ENCODE results near the gene CGNL1. TPM values are rescaled to one million over a fixed set of nuclear protein-coding genes. Genes with fewer than 3 reads are reported as not detected.

Gene CGNL1
- total RNA-seq, 8 experiments from 2014 or later = 0.54 to 24.7 (median 0.82) TPM

- Histone ChIP-seq H3K27ac (no peak overlapping the region), H3K4me3 (no peak overlapping the region), H3K4me1 (replicated peaks in 1 of 2) (no peaks in the 10 kb centered on the region)
- peak in 4 of 8 experiments; percentile 20 to 69 (median 53) for ATAC-seq (replicated peaks in 6 of 8)
- WGBS, 10 experiments = 0 to 33% (median 10%) methylated on average over 1 of the region's 2 CpGs; no CpG with 5 or more reads in 6 of the 10 experiments
- in situ Hi-C loops (cut with MboI; ENCODE audit: low pct_unique_long_range_greater_than_20kb in 2 of 9, low sequenced_read_pairs in 9 of 9, unreplicated experiment in 9 of 9) = no loop called here
Observed at GRCh38 chr15:57485869-57486268, 109.6 kb downstream of the CGNL1 start.

- no peaks in the 10 kb centered on the region for H3K4me1 ChIP-seq (replicated peaks in 1 of 2)
- no peak overlapping the region for H3K27ac ChIP-seq
- in situ Hi-C loops (cut with MboI; ENCODE audit: low pct_unique_long_range_greater_than_20kb in 2 of 9, low sequenced_read_pairs in 9 of 9, unreplicated experiment in 9 of 9) = no loop called here
- no peak overlapping the region for H3K4me3 ChIP-seq
- ATAC-seq (replicated peaks in 6 of 8) = peak in 3 of 8 experiments; percentile 91 to 93 (median 91)
Observed at GRCh38 chr15:57486833-57487232, 110.5 kb downstream of the CGNL1 start.

- Histone ChIP-seq H3K27ac (no peak overlapping the region), H3K4me3 (no peak overlapping the region), H3K4me1 (replicated peaks in 1 of 2) (no peaks in the 10 kb centered on the region)
- in situ Hi-C loops (cut with MboI; ENCODE audit: low pct_unique_long_range_greater_than_20kb in 2 of 9, low sequenced_read_pairs in 9 of 9, unreplicated experiment in 9 of 9) = no loop called here
- ATAC-seq (replicated peaks in 6 of 8) = no peak
Observed at GRCh38 chr15:57489122-57489521, 112.8 kb downstream of the CGNL1 start.

- no peak for ATAC-seq (replicated peaks in 6 of 8)
- in situ Hi-C loops (cut with MboI; ENCODE audit: low pct_unique_long_range_greater_than_20kb in 2 of 9, low sequenced_read_pairs in 9 of 9, unreplicated experiment in 9 of 9) = no loop called here
- 83 to 100% (median 100%) methylated on average over 1 to 4 of the region's 4 CpGs; no CpG with 5 or more reads in 3 of the 10 experiments for WGBS, 10 experiments
Observed at GRCh38 chr15:57493351-57493750, 117.0 kb downstream of the CGNL1 start.

GRCh38 chr15:57494581-57494980 is 118.3 kb downstream of the CGNL1 start:
- Histone ChIP-seq H3K27ac (no peak overlapping the region), H3K4me3 (no peak overlapping the region), H3K4me1 (replicated peaks in 1 of 2) (no peaks in the 10 kb centered on the region)
- WGBS, 10 experiments = 8 to 92% (median 72%) methylated on average over 1 to 4 of the region's 4 CpGs; no CpG with 5 or more reads in 2 of the 10 experiments
- in situ Hi-C loops (cut with MboI; ENCODE audit: low pct_unique_long_range_greater_than_20kb in 2 of 9, low sequenced_read_pairs in 9 of 9, unreplicated experiment in 9 of 9) = no loop called here
- ATAC-seq (replicated peaks in 6 of 8) = no peak

More at GRCh38 chr15:57493351-57493750, 117.0 kb downstream of the CGNL1 start:
- Histone ChIP-seq H3K27ac (no peak overlapping the region), H3K4me3 (no peak overlapping the region), H3K4me1 (replicated peaks in 1 of 2) (no peaks in the 10 kb centered on the region)

- Histone ChIP-seq H3K4me1 (replicated peaks in 1 of 2) (no peaks in the 10 kb centered on the region), H3K27ac (no peak overlapping the region), H3K4me3 (no peak overlapping the region)
- in situ Hi-C loops (cut with MboI; ENCODE audit: low pct_unique_long_range_greater_than_20kb in 2 of 9, low sequenced_read_pairs in 9 of 9, unreplicated experiment in 9 of 9) = no loop called here
- ATAC-seq (replicated peaks in 6 of 8) = no peak
- 0 to 100% (median 71%) methylated on average over 1 to 2 of the region's 2 CpGs; no CpG with 5 or more reads in 3 of the 10 experiments for WGBS, 10 experiments
Observed at GRCh38 chr15:57495041-57495440, 118.7 kb downstream of the CGNL1 start.

GRCh38 chr15:57495554-57496165 is 119.4 kb downstream of the CGNL1 start:
- Histone ChIP-seq H3K4me1 (replicated peaks in 1 of 2) (no peaks in the 10 kb centered on the region), H3K27ac (no peak overlapping the region), H3K4me3 (no peak overlapping the region)
- WGBS, 10 experiments = 29 to 100% (median 82%) methylated on average over 1 to 2 of the region's 2 CpGs; no CpG with 5 or more reads in 1 of the 10 experiments
- no peak for ATAC-seq (replicated peaks in 6 of 8)
- in situ Hi-C loops (cut with MboI; ENCODE audit: low pct_unique_long_range_greater_than_20kb in 2 of 9, low sequenced_read_pairs in 9 of 9, unreplicated experiment in 9 of 9) = no loop called here

- in situ Hi-C loops (cut with MboI; ENCODE audit: low pct_unique_long_range_greater_than_20kb in 2 of 9, low sequenced_read_pairs in 9 of 9, unreplicated experiment in 9 of 9) = no loop called here
- ATAC-seq (replicated peaks in 6 of 8) = no peak
- H3K4me1 ChIP-seq (replicated peaks in 1 of 2) = no peaks in the 10 kb centered on the region
- 100% methylated on average over 1 of the region's 1 CpG; no CpG with 5 or more reads in 9 of the 10 experiments for WGBS, 10 experiments
- no peak overlapping the region for H3K27ac ChIP-seq
- no peak overlapping the region for H3K4me3 ChIP-seq
Observed at GRCh38 chr15:57496594-57496945, 120.3 kb downstream of the CGNL1 start.

GRCh38 chr15:57496946-57497869 is 120.9 kb downstream of the CGNL1 start:
- Histone ChIP-seq H3K4me1 (replicated peaks in 1 of 2) (no peaks in the 10 kb centered on the region), H3K27ac (no peak overlapping the region), H3K4me3 (no peak overlapping the region)
- peak in 2 of 8 experiments; percentile 37 to 81 for ATAC-seq (replicated peaks in 6 of 8)
- in situ Hi-C loops (cut with MboI; ENCODE audit: low pct_unique_long_range_greater_than_20kb in 2 of 9, low sequenced_read_pairs in 9 of 9, unreplicated experiment in 9 of 9) = no loop called here
- 0 to 100% (median 79%) methylated on average over 1 to 6 of the region's 15 CpGs; no CpG with 5 or more reads in 1 of the 10 experiments for WGBS, 10 experiments

GRCh38 chr15:57500256-57500655 is 124.0 kb downstream of the CGNL1 start:
- 0 to 100% (median 61%) methylated on average over 1 to 10 of the region's 10 CpGs; no CpG with 5 or more reads in 2 of the 10 experiments for WGBS, 10 experiments
- Histone ChIP-seq H3K4me3 (no peak overlapping the region), H3K27ac (no peak overlapping the region), H3K4me1 (replicated peaks in 1 of 2) (no peaks in the 10 kb centered on the region)
- in situ Hi-C loops (cut with MboI; ENCODE audit: low pct_unique_long_range_greater_than_20kb in 2 of 9, low sequenced_read_pairs in 9 of 9, unreplicated experiment in 9 of 9) = no loop called here
- ATAC-seq (replicated peaks in 6 of 8) = no peak

GRCh38 chr15:57500979-57501576 is 124.8 kb downstream of the CGNL1 start:
- H3K4me3 ChIP-seq = no peak overlapping the region
- in situ Hi-C loops (cut with MboI; ENCODE audit: low pct_unique_long_range_greater_than_20kb in 2 of 9, low sequenced_read_pairs in 9 of 9, unreplicated experiment in 9 of 9) = no loop called here
- 20 to 100% (median 98%) methylated on average over 1 to 4 of the region's 6 CpGs; no CpG with 5 or more reads in 2 of the 10 experiments for WGBS, 10 experiments
- ATAC-seq (replicated peaks in 6 of 8) = peak in 2 of 8 experiments; percentile 16 to 49
- H3K27ac ChIP-seq = no peak overlapping the region
- peaks cover 0 to 2% of the 10 kb centered on the region in 2 donors for H3K4me1 ChIP-seq (replicated peaks in 1 of 2)

GRCh38 chr15:57502116-57502515 is 125.8 kb downstream of the CGNL1 start:
- Histone ChIP-seq H3K27ac (no peak overlapping the region), H3K4me1 (replicated peaks in 1 of 2) (peaks cover 0 to 7% of the 10 kb centered on the region in 2 donors), H3K4me3 (no peak overlapping the region)
- in situ Hi-C loops (cut with MboI; ENCODE audit: low pct_unique_long_range_greater_than_20kb in 2 of 9, low sequenced_read_pairs in 9 of 9, unreplicated experiment in 9 of 9) = no loop called here
- no peak for ATAC-seq (replicated peaks in 6 of 8)
- WGBS, 10 experiments = 0 to 83% (median 63%) methylated on average over 1 to 2 of the region's 2 CpGs; no CpG with 5 or more reads in 2 of the 10 experiments

GRCh38 chr15:57503051-57503702 is 126.9 kb downstream of the CGNL1 start:
- in situ Hi-C loops (cut with MboI; ENCODE audit: low pct_unique_long_range_greater_than_20kb in 2 of 9, low sequenced_read_pairs in 9 of 9, unreplicated experiment in 9 of 9) = no loop called here

More at GRCh38 chr15:57503051-57503702, 126.9 kb downstream of the CGNL1 start:
- ATAC-seq (replicated peaks in 6 of 8) = no peak
- 71 to 100% (median 93%) methylated on average over 1 to 3 of the region's 6 CpGs; no CpG with 5 or more reads in 4 of the 10 experiments for WGBS, 10 experiments
- H3K4me1 ChIP-seq (replicated peaks in 1 of 2) = peaks cover 0 to 7% of the 10 kb centered on the region in 2 donors
- no peak overlapping the region for H3K27ac ChIP-seq
- H3K4me3 ChIP-seq = no peak overlapping the region
